GM19452 (cell line): ENCODE results near the gene TMEM132C.
"Not testable (repeated sequence)": the region's sequence is repeated elsewhere in the genome, so short reads cannot be mapped to it uniquely, and the experiment has no call there.

Experiments
- ATAC-seq: cut with Tn5 transposase; IDR thresholded peaks from one replicate; pipeline ENCODE4 v1.9.1; 2021; ENCODE audit not compliant: unreplicated experiment

Gene TMEM132C

DNA sequence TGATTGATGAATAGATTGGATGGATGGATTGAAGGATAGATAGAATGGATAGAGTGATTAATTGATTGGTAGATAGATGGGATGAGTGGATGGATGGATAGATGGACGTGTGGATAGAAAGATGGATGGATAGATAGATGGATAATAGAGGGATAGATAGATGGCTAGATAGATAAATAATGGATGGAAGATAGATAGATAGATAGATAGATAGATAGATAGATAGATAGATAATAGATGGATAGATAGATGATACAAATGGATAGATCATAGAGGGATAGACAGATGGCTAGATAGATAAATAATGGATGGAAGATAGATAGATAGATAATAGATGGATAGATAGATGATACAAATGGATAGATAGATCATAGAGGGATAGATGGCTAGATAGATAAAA is 337.2 kb downstream of the TMEM132C start:
- not testable (repeated sequence) for ATAC-seq

DNA sequence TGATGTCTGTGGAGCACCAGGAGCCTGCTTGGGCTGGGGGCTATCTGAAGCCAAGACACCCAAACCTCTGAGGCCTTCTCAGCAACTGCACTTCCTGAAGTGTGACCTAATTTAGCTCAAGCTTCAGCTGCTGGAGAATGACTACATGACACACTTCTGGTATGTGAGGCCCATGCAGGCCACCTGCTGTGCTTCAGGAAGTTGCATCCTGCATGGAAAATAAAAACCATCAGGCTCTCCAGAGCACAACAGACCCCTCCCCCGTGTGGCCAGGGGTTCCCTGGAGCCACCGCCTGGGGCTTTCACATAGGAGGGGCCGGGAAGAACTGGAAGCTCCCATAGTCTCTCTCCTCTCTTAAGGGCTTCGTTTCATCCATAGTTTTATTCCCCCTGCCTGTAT is 339.1 kb downstream of the TMEM132C start:
- no peak for ATAC-seq

DNA sequence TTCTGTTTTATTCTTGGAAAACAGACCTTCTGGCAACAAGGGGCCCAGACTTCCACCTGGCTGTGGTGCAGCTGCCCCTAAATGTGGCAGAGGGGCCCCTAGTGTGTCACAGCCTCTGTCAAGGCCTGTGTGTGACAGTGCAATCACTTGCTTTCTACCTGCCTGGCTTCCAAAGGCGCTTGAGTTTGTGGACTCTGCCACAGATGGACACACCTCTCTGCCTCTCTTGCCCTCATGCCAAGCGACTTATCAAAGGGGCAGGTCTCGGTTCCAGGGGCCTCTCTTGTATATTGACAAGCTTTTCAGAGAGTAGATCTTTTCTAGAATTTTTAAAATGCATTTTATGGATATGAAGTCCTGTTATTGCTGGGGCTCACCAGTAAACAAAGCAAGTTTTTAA is 339.6 kb downstream of the TMEM132C start:
- no peak for ATAC-seq

DNA sequence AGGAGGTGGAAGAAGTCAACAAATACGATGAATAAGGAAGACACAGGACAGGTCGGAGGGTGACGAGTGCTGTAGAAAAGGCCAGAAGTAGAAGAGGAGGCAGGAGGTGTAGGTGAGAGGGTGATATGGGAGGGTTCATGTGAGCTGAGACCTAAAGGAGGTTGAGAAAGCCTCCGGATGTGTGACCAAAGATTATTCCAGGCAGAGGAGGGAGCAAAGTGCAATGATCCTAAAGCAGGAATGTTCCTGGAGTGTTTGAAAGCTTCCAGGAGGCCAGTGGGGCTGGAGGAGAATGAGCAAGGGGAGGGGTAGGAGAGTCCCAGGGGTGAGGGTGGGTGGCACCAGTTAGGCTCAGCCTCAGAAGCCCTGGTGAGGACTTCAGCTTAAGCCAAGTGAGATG is 340.0 kb downstream of the TMEM132C start:
- no peak for ATAC-seq

DNA sequence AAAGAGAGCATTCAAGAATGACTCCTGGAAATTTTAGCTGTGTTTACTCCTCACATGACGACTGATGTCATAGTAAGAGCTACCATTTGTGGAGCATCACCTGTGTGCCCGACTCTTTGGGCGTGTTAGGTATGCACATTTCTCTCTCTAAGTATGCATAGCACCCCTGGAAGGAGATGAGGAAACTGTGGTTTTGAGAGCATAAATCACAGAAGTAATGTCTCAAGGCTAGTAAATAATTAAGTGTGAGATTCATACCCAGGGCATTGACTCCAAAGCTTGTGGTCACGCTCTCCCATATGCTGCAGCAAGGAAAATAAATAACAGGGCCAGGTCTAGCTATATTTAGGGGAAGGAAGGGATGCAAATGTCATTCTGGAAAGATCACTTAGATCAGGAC is 340.7 kb downstream of the TMEM132C start:
- no peak for ATAC-seq

DNA sequence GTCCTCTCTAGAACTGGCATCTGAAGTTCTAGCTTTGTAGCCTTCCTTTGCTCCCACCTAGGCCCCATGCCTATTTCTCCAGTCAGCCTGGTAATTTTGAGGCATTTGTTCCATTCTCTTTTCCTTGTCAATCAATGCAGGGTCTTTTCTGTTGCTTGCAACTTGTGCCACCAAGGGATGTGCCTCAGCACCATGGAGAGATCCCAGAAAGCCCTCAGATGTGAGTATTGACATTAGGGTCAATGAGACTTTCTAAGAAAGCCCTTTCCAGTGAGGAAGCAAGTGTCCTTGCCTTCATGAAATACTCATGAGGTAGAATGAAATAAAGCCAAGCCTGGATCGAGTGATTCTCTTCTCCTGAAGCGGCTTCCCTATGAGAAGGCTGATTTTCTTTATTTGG is 342.9 kb downstream of the TMEM132C start:
- ATAC-seq = no peak

DNA sequence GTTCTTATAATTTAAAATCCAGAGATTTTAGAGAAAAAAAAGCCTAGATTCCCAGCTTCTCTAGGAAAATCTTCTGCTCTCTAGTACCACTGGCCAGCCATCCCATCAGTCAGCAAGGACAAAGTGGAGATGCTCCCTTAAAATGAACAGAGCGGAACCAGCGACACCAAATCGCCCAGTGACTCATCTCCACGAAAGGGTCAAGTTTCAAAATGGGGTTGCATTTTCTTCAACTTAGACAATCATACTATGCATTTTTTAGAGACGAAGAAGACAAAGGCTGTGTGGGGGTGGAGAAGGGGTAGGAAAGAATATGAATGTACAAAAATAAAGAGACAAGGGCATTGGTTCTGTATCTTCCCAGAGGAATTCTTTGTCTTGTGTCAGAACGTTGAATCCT is 344.8 kb downstream of the TMEM132C start:
- no peak for ATAC-seq

DNA sequence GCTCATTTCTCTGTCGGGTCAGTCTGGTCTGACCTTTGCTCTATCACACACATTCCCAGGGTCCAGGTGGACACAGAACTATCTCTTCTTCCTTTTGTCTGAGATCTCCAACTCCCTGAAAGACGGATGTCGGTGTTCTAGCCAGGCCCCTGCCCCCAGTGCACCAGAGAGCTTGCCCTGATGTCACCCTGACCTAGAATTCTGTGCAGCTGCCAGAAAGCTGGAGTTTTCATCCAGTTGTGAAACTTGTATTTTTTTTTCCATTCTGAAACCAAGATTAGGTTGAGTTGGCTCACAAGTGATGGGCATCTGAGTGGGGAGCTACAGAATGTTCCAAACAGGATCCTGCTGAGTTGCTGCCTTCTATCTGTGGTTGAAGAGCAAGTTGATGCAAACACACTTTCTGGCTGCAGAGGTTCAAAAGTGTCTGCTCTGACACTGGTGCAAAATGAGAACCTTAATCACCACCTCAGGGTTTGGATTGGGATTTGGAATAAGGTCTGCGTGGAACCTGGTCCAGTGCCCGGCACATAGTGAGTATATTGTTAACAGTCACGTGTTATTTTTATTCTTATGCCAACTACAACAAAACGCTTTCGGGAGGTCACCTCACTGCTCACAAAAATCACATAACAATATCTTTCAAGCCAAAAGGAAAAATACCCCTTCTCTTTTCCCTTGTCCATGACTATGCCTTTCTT is 345.3 kb downstream of the TMEM132C start:
- no peak for ATAC-seq

DNA sequence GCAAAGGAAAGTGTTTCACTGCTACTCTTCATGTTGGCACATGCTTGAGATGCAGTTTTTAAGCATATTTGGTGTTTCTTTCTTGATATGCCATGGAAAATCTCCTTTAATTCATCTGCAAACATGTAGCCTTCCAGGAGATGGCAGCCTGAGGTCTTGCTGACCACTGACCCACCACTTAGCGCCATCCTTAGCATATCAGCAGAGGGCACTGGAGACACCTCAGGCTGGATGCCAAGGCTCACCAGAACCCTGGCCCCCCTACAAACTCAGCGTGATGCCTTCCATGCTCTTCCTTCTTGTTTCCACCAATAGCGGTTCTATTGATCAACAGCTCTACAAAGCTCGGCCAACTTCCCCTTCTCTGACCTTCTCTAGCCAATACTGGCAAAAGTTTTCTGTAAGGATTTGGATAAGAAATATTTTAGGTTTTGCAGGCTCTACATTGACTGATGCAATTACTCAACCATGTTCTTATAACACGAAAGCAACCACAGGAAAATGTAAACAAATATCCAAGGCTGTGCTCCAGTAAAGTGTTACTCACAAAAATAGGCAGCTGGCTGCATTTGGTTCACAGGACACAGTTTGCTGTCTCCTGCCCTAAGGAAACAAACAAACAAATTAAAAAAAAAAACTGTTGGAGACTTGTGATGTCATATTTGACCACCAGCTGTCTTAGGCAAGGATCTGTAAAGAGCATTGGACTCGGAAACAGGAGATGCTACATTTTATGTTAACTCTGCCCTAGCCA is 347.0 kb downstream of the TMEM132C start:
- ATAC-seq = no peak

DNA sequence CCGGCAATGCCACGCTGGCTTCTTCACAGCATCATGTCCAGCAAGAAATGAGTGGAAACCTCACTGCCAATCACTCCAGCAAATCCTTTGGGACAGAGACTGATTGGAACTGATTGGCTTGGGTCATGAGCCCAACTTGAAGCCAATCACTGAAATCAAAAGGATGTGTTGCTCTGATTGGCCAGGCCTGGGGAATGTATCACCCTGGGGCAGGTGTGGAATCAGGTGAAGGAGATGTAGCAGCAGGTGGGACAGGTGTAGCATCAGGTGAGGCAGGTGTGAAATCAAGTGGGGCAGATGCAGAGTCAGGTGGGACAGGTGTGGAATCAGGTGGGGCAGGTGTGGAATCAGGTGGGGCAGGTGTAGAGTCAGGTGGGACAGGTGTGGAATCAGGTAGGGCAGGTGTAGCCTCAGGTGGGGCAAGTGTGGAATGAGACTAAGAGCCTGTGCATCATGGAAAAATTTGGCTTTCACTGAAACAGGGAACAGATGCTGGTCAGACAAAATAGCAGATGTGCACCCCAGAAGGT is 350.4 kb downstream of the TMEM132C start:
- ATAC-seq = no peak

DNA sequence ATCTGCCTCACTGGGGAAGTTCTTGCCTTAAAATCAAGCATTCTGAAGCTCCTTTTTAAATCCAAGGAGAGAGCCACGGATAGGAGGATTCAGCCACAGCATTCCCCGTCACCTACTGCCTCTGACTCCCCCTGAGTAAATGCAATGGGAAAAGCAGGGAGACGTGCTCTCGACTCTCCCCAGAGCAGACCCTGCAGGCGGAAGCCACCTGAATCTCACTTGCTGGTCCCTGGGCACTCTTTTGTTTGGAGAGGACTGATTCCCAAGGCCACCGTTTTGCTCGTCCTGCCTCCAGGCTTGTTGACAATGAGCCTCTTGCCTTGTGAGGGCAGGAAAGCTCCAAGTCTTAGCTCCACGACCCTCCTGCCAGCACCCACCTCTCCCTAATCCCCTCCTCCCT is 352.3 kb downstream of the TMEM132C start:
- ATAC-seq = no peak

DNA sequence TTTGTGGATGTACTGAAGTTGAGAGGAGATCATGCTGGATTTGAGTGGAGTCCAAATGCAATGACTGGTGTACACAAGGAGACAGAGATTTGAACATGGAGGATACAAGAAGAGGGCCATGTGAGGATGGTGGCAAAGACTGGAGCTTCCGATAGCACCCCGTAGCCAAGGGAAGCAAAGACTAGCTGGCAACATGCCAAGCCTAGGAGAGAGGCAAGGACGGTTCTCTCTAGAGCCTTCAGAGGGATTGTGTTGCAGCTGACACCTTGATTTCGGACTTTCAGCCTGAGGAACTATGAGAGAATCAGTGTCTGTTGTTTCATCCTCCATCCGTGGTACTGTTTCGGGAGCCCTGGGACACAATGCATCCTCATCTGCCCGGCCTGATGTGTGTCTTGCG is 354.3 kb downstream of the TMEM132C start:
- ATAC-seq = no peak

DNA sequence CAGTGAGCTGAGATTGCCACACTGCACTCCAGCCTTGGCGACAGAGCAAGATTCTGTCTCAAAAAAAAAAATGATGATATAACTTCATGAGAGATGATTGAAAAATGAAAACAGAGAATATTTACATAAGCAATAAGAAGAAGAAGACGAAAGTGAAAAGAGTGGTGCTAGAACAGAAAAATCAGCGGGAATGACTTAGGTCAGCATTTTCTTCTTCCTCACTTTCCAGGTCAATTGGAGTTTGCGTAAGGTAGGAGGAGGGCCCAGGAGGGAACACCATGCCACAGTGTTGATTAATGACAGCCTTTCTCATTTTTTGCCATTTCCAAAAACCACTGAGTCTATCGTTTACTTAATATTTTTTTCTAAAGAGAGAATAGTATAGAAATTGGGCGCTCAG is 356.8 kb downstream of the TMEM132C start:
- ATAC-seq = no peak

DNA sequence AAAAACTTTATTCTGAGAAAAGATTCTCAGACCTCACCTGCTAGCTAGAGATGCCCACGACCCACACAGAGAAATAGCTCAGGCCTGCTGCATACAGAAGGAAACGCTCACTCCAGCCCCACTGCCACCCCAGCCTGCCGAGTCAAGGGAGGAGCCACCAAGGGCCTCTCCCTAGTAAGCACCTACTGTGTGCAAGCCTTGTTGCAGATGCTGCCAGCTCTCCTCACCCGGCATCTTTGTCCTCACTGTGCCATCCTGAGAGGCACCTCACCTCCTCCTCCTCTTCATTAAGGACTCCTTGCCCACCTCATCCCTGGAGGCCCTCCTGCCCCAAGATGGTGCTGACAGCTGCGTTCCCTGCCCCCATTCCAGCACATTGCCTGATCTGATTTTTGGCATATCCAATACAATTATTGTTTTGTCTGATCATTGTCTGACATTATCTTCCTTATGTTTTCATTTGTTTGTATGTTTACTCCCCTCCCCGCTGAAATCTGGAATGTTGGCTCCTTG is 359.9 kb downstream of the TMEM132C start:
- ATAC-seq = no peak

DNA sequence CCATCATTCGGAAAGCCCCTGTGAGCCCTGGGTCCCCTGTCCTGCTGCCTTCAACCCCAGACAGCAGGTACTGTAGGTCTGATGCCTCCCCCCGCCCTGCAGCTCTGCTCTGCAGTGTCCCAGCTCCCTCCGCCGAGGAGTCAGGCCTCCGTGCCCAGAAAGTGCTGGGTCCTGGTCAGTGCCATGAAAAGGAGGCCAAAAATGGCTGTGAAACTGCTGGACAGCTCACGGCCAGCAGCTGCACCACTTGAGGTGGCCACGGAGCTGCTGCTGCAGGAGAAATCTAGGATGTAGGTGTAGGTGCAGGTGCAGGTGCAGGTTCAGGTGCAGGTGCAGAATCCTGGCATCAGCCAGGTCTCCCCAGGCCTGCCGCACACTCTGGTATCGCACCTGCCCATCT is 360.7 kb downstream of the TMEM132C start:
- ATAC-seq = no peak

DNA sequence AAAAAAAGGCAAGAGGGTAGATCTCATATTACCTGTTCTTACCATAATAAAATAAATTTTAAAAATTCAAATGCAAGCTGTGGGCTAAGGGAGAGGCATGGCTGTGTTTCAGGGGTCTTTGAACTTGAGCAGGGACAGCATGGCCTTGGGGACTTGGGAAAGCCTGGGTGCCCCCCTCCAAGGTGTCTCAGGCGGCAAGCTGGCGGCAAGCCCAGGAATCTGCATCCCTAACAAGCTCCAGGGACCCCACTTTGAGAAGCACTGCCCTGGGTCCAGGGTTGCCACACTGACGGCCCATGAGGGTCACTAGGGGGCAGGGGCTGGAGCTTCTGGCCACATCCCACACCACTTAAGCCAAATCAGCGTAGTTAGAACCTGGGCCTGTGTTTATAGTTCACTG is 363.0 kb downstream of the TMEM132C start:
- no peak for ATAC-seq

DNA sequence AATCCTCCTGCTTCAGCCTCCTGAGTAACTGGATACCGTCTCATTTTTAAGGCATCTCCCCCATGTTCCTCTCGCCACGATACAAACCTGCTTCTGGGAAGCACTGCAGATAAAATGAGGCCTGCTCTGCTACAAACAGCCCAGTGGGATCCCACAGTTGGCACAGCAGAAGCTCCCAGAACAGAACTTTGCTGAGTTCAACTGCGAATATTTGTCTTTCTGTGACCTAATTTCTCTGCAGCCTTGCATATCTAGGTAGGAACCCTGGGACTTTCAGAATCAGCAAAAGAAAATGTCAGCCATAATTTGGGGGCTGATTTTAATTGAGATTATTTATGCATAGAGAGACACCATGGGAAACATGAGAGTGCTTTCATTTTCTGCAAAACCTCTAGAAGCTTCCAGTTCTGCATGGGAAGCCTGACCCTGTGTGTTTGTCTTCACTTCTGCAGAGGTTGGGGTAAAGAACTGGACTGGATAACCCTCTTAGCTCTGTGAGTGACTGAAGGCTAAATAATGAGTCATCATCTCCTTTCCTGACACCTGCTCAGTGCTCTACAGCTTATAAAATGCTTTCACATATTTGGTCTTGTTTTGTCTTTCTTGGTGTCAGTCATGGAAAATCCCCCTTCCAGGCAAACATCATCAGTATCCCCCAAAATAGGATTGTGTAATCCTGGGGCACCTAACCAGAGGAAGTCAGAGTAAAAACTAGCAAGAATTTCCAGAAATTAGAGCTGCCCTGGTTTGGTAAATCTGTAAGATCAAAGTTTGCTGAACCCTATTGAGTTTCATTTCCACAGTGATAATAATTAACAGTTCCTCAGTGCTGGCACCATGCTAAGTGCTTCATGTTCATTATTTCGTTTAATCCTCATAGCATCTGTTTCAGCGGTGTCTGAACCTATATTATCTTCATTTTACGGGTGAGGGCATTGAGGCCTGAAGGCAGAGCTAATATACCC is 371.0 kb downstream of the TMEM132C start:
- peak; percentile 96 for ATAC-seq

DNA sequence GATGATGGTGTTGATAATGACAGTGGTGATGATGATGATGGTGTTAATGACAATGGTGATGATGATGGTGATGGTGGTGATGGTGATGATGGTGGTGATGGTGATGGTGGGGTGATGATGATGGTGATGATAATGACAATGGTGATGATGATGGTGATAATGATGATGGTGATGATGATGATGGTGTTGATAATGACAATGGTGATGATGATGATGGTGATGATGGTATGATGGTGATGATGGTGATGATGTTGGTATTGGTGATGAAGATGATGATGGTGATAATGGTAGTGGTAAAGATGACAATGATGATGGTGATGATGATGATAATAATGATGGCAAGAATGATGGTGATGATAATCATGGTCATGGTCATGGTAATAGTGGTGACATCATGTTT is 372.1 kb downstream of the TMEM132C start:
- no peak for ATAC-seq

DNA sequence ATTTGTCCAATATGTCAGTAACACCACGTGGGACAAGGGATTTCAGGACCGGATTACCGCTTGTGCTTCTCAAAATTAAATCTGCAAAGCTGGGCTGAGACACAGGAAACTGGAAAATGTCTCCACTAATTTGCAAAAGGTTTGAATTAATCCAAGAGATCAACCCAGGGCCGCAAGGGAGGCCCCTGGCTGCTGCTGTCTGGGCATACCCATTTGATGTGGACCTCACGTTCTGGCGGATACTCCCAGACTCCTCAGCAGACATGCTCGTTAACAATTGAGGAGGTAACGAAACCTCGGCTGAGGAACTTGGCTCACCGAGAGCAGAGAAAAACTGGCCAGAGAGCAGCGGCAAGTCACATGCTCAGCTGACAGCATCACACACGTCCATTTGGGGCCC is 376.2 kb downstream of the TMEM132C start:
- no peak for ATAC-seq

DNA sequence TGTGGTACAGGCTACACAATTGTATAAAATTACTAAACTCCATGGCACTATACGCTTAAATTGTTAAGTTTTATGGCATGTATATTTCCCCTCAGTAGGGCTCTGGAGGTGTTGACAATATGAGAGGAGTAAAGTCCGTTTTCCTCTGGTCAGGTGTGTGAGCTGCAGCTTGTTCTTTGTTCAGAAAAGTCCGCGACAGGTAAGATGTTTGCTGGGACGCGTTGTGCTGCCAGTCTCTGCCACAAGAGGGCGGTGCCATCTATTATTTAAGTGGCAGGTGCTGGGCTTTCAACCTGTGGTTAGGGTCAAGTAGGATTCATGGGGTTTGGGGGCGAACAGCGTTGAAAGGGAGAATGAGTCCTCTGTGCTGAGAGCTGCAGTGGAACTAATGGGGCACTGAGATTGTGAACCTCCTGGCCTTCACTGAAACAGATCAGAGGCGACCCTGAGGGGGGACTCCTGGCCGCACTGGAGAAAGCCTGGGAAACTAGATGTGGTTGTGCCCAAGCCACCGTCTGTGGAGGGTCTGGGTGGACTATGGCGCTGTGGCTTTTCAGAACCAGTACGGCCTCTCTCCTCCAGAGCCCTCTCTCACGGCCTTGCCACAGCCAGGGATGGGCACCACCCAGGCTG is 377.8 kb downstream of the TMEM132C start:
- no peak for ATAC-seq

DNA sequence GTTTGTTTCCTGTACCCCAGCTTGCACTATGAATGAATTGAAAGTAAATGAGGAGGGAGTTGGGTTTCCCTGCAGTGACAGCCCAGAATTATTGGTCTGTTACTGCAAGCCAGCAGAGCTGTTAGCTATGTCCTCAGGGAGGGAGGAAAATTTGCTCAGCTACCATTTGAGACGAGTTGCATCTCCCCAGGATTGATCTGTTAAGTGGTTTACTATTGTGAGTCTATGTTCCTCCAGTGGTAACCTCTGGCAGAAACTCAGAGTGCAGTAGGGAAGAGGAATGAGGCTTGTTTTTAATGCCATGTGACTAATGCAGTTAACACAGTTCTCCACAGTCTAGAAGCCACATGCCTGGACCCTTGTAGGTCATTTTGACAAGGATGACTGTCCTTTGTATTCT is 382.9 kb downstream of the TMEM132C start:
- no peak for ATAC-seq
